IPS-18a (cell line): Measurements from ENCODE around the gene KLHL29.

ENCODE experiments used
- H3K27ac ChIP-seq: one replicate; pipeline ENCODE4 v1.5.1; 2013; ENCODE audit warnings: low read length
- H3K27me3 ChIP-seq: one replicate; pipeline ENCODE4 v1.6.1; 2013; ENCODE audit warnings: mild to moderate bottlenecking, low read length; ENCODE audit not compliant: control insufficient read depth, insufficient read depth
- H3K36me3 ChIP-seq: one replicate; pipeline ENCODE4 v1.6.1; 2013; ENCODE audit warnings: low read depth, low read length; ENCODE audit not compliant: control insufficient read depth
- H3K4me1 ChIP-seq: one replicate; pipeline ENCODE4 v1.6.1; 2013; ENCODE audit warnings: low read depth, low read length; ENCODE audit not compliant: control insufficient read depth
- H3K4me3 ChIP-seq: one replicate; pipeline ENCODE4 v1.5.1; 2013; ENCODE audit warnings: low read length
- H3K9ac ChIP-seq: one replicate; pipeline ENCODE4 v1.6.1; 2013; ENCODE audit warnings: mild to moderate bottlenecking, low read length, moderate library complexity
- H3K9me3 ChIP-seq: one replicate; pipeline ENCODE4 v1.6.1; 2013; ENCODE audit warnings: low read depth, low read length; ENCODE audit not compliant: control insufficient read depth

The KLHL29 gene

DNA sequence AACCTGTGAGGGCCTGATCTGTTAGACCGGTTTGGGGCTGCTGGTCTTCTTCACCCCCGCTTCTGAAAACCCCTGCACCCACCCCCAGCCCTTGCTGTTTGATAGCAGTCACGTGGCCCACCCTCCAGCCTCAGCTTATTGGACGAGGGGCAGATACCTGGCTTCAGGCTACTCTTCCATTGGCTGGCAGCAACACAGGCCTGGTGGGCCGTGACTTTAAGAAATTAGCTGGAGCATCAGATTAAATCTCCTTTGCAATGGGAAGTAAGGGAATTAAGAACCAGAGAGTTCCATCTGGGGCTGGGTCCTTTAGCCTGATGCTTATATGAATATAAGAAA lies 107.3 kb downstream of the KLHL29 start:
- no peak overlapping the region for H3K27ac ChIP-seq
- H3K27me3 ChIP-seq = no peaks in the 10 kb centered on the region
- H3K9me3 ChIP-seq = no peaks in the 10 kb centered on the region
- H3K4me3 ChIP-seq = no peak overlapping the region
- no peaks in the 10 kb centered on the region for H3K36me3 ChIP-seq
- no peak overlapping the region for H3K9ac ChIP-seq
- H3K4me1 ChIP-seq = peaks cover 17% of the 10 kb centered on the region

DNA sequence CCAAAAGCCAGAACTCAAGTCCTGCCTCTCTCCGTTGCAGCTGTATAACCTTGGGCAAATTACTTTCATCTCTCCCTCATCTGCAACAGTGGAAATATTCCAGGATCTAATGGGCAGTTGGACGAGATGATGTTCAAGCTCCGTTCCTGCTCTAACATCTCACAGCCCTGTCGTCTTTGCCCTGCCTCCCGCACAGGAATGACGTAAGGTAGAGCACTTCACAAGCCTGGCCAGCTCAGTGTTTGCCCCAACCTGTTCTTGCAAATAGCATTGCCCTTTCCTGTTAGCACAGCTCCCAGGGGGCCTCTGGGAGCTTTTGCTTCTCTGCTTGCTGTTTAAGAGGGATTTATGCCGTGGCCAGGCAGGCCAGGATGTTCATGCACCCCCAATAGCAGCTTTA lies 107.9 kb downstream of the KLHL29 start:
- no peak overlapping the region for H3K9ac ChIP-seq
- H3K36me3 ChIP-seq = no peaks in the 10 kb centered on the region
- no peaks in the 10 kb centered on the region for H3K9me3 ChIP-seq
- peaks cover 20% of the 10 kb centered on the region for H3K4me1 ChIP-seq
- H3K27me3 ChIP-seq = no peaks in the 10 kb centered on the region
- H3K27ac ChIP-seq = no peak overlapping the region
- no peak overlapping the region for H3K4me3 ChIP-seq

DNA sequence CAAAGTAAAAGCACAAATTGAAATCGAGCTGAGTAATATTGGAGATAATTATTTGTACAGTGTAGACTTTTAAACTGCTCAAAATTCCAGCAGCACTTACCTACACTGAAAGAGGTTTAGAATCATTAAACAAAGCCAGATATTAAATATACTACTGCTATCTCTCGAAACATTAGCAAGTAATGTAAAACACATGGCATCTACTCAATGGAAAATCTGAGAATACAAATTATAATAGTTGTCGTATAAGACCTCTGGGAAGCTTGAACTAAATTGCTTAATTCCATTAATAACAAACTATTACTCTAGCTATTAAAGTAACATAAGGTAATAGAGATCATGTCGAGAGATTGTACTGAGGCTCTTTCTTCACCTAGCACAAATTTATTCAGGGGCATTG lies 108.9 kb downstream of the KLHL29 start:
- no peaks in the 10 kb centered on the region for H3K9me3 ChIP-seq
- H3K27ac ChIP-seq = no peak overlapping the region
- no peaks in the 10 kb centered on the region for H3K27me3 ChIP-seq
- peaks cover 20% of the 10 kb centered on the region for H3K4me1 ChIP-seq
- no peak overlapping the region for H3K9ac ChIP-seq
- no peaks in the 10 kb centered on the region for H3K36me3 ChIP-seq
- H3K4me3 ChIP-seq = no peak overlapping the region

DNA sequence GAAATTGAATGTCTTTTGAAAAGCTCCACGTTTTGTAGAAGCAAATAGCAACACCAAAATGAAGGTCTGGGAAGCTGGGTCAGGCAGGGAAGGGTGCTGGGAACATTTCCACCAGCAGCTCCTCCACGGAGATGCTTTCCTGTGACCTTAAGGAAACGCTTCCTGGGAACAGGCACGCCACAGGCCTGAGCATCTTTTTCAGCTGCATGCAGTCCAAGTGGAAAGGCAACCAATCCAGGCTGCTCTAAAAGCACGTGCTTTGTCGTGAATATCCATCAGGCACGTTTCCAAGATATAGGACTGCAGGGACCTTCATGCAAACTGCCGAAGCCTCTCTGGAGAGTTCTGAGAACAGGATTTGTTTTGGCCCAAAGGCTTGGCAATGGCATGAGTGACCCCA lies 109.3 kb downstream of the KLHL29 start:
- Histone ChIP-seq H3K36me3 (no peaks in the 10 kb centered on the region), H3K4me1 (peaks cover 20% of the 10 kb centered on the region), H3K27me3 (no peaks in the 10 kb centered on the region), H3K4me3 (no peak overlapping the region), H3K27ac (no peak overlapping the region), H3K9me3 (no peaks in the 10 kb centered on the region), H3K9ac (no peak overlapping the region)

DNA sequence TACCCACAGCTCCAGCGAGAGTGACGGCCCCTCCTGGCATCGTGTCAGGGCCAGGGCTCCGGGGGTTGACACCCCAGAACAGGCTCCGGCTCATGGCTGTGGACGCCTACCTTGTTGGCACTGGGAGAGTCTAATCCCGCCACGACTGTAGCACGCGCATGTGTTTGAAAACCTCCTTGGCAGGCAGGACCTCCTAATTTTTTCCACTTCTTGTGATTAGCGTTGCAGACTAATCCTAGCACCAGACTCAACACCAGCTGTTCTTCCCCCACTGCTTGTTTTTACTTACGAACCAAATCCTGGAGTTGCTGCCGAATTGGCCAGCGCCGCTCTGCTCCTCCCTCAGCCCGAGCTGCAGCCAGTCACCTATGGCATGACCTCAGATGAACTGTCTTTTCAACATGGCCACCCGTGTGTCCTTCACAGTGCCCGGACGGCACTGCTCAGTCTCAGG lies 110.7 kb downstream of the KLHL29 start:
- H3K27me3 ChIP-seq = no peaks in the 10 kb centered on the region

DNA sequence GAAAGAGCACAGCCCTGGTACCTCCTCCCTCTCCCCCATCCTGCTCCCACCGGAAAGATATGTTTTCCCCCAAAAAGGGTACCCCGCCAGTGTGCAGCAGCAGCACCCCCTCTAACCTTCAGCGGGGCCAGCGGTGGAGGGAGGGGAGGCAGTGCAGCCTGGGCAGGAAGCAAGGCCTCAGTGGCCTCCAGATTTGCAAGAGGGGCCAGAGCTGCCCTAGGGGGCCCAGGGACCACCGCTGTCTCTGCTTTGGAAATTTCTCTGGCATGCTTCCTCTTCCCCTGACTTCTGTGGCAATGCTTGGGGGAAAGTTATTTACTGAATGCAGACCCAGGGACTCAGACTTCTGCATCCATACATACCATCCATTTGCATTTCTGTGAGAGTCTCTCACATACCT lies 111.5 kb downstream of the KLHL29 start:
- no peaks in the 10 kb centered on the region for H3K9me3 ChIP-seq
- no peaks in the 10 kb centered on the region for H3K27me3 ChIP-seq
- no peaks in the 10 kb centered on the region for H3K36me3 ChIP-seq
- no peak overlapping the region for H3K9ac ChIP-seq
- H3K4me3 ChIP-seq = no peak overlapping the region
- no peak overlapping the region for H3K27ac ChIP-seq
- peaks cover 20% of the 10 kb centered on the region for H3K4me1 ChIP-seq

More for the DNA sequence above, 110.7 kb downstream of the KLHL29 start:
- Histone ChIP-seq H3K9ac (no peak overlapping the region), H3K27ac (no peak overlapping the region), H3K4me1 (peaks cover 20% of the 10 kb centered on the region), H3K9me3 (no peaks in the 10 kb centered on the region), H3K4me3 (no peak overlapping the region), H3K36me3 (no peaks in the 10 kb centered on the region)

DNA sequence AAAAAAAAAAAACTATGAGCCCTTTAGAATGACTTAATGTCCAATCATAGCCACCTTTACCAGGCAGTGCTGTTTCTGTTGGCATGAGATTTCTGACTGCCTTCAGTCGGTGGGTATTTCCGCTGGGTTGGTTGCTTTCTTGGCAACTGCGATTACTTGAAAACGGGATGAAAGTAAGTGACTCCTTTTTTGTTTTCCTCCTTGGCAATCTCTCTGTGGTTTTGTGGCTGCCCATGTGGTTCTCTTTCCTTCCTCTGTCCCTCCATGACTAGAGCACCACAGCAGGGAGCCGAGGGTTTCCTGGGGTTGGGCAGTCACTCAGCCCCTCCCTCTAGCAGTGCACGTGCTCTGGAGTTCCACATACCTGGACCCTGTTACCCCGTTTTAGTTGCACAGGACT lies 112.1 kb downstream of the KLHL29 start:
- no peak overlapping the region for H3K27ac ChIP-seq
- H3K4me3 ChIP-seq = no peak overlapping the region
- no peaks in the 10 kb centered on the region for H3K27me3 ChIP-seq

DNA sequence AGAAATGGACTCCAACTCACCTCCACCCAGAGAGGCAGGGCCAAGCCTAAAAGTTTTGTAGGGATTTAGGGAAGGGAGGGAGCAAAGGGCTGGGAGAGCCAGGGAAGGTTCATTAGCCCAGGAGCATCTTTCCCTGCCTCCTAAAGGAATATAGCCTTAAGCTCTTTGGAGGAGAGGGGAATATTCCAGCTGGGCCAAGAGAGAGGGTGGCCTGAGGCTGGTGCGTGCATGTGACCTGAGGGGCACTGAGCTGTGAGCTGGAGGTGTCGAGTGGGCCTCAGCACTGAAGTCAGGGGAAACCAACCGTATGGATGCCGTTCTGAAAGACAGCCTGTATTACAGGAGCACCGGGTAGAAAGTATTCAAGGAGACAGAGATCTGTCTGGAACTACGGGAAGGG lies 112.6 kb downstream of the KLHL29 start:
- H3K9me3 ChIP-seq = no peaks in the 10 kb centered on the region
- H3K27ac ChIP-seq = no peak overlapping the region
- peaks cover 23% of the 10 kb centered on the region for H3K4me1 ChIP-seq
- no peaks in the 10 kb centered on the region for H3K36me3 ChIP-seq
- no peak overlapping the region for H3K9ac ChIP-seq
- no peak overlapping the region for H3K4me3 ChIP-seq
- H3K27me3 ChIP-seq = no peaks in the 10 kb centered on the region

More for the DNA sequence above, 112.1 kb downstream of the KLHL29 start:
- Histone ChIP-seq H3K36me3 (no peaks in the 10 kb centered on the region), H3K9ac (no peak overlapping the region), H3K4me1 (peaks cover 23% of the 10 kb centered on the region), H3K9me3 (no peaks in the 10 kb centered on the region)

DNA sequence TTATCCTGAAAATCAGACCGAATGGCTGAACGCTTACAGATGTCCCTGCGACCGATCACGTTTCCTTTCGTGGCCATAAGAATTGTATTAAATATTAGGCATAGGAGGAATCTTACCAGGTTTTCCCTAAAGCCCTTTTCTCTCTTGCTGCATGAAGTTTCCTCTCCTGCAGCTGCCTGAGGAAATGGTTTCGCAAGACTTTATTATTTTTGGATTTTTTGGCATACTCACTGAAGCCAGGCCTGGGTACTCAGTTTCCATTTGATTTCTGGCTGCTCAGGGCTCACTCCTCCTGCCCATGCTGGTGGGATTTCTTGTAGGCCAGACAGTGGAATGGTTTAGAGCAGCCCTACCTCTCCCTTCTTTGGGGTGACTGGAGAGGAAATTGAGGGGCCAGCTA lies 114.0 kb downstream of the KLHL29 start:
- no peaks in the 10 kb centered on the region for H3K36me3 ChIP-seq
- no peak overlapping the region for H3K27ac ChIP-seq
- no peak overlapping the region for H3K4me3 ChIP-seq
- H3K27me3 ChIP-seq = no peaks in the 10 kb centered on the region
- peaks cover 23% of the 10 kb centered on the region for H3K4me1 ChIP-seq
- H3K9me3 ChIP-seq = no peaks in the 10 kb centered on the region
- no peak overlapping the region for H3K9ac ChIP-seq

DNA sequence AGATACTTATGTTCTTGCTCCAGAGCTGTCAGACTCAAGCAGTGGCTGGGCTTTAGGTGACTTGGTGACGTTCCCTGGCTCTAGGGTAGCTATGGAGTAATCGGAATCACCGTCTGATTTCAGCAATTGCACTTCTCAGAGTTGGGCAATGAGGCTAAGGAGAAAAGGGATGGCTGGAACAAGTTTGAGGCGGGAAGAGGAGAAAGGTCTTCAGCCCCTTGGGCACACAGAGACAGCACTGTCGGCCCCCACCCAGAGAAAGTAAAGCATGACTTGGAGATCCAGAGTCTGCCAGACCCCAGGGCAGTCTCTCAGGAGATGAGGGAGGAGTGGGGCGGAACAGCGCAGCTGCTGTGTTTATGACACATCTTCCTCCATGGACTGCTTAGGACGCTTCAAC lies 114.5 kb downstream of the KLHL29 start:
- Histone ChIP-seq H3K36me3 (no peaks in the 10 kb centered on the region), H3K9me3 (no peaks in the 10 kb centered on the region), H3K27me3 (no peaks in the 10 kb centered on the region), H3K27ac (no peak overlapping the region), H3K4me1 (peaks cover 23% of the 10 kb centered on the region), H3K4me3 (no peak overlapping the region), H3K9ac (no peak overlapping the region)

DNA sequence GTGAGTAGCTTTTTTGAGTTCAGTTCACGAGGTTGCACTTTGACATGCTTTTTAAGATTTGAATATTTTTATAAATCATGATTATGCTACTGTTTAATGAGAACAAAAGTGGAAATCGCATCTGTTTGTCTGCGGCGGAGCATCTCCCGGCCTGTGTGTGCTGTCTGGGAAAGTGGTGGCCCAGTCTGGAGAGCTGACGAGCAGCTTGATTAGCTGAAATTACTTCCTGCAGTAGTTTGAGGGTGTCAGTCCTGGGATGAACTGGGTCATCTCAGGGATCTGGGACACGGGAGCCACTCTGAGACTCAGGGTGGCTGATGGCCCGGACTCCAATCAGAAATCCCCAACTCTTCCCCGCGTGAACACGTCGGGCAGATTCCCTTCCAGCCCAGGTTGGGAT lies 115.9 kb downstream of the KLHL29 start:
- no peak overlapping the region for H3K9ac ChIP-seq
- no peaks in the 10 kb centered on the region for H3K9me3 ChIP-seq
- H3K4me3 ChIP-seq = no peak overlapping the region
- H3K4me1 ChIP-seq = peaks cover 21% of the 10 kb centered on the region
- no peaks in the 10 kb centered on the region for H3K36me3 ChIP-seq
- no peak overlapping the region for H3K27ac ChIP-seq
- H3K27me3 ChIP-seq = no peaks in the 10 kb centered on the region

DNA sequence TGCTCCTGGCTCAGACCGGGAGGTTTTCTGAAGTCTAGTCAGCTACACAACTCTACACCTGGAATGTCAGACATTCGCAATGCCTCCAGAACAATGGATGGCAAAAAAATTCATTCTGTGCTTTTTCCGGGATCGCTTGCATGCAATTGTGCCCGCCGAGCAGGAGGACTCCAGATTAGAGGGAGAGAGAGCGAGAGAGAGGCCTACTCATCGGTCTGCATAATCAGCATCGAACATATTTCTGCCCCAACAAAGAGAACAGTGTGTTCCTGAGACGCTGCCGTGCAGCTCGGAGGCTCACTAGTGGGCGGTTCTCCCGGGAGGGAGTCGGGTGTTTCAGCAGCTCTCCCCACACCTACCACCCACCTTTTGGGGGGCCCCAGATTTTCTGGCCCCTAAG lies 117.1 kb downstream of the KLHL29 start:
- Histone ChIP-seq H3K9ac (no peak overlapping the region), H3K4me3 (no peak overlapping the region), H3K27ac (no peak overlapping the region), H3K9me3 (no peaks in the 10 kb centered on the region), H3K36me3 (no peaks in the 10 kb centered on the region), H3K27me3 (no peaks in the 10 kb centered on the region), H3K4me1 (peaks cover 8% of the 10 kb centered on the region)
